ENCODE measurements around the gene CCDC9B.

- TF ChIP-seq SUZ12 (IDR thresholded peaks at IDR 0.05; ENCODE audit: extremely low read depth, insufficient read depth, insufficient read length) (no peak), YY1 (IDR thresholded peaks at IDR 0.05; ENCODE audit: insufficient read depth, insufficient read length) (no peak), ZNF274 (IDR thresholded peaks at IDR 0.05; ENCODE audit: low read depth, low read length) (no peak)
Observed at GRCh38 chr15:40305281-40305680, 35.5 kb downstream of the CCDC9B start.
